Subcutaneous adipose tissue (tissue), 4 donors: ENCODE data around the gene SHISA8. TPM values are rescaled to one million over a fixed set of nuclear protein-coding genes. Genes with fewer than 3 reads are reported as not detected.

Experiments used
- small RNA-seq: library from RNA; depleted of rRNA; stranded (forward); fragments of <200 nt; gene quantifications from one replicate; pipeline ENCODE3, GENCODE V24; 2016
- total RNA-seq, 4 donors: library from RNA; depleted of rRNA; stranded (reverse); fragments of >200 nt; gene quantifications; one replicate each; pipeline ENCODE4 v1.1.0, GENCODE V29; 2016
- TF ChIP-seq, protein P1 (sequence below): fragments of 450-650 bp; IDR thresholded peaks from one replicate; pipeline ENCODE4 v1.5.1; 2016; ENCODE audit warnings: low read depth, mild to moderate bottlenecking, control low read depth, antibody characterized with exemption, moderate library complexity

The SHISA8 gene
- total RNA-seq, 4 donors from 2014 or later, result not detected

DNA sequence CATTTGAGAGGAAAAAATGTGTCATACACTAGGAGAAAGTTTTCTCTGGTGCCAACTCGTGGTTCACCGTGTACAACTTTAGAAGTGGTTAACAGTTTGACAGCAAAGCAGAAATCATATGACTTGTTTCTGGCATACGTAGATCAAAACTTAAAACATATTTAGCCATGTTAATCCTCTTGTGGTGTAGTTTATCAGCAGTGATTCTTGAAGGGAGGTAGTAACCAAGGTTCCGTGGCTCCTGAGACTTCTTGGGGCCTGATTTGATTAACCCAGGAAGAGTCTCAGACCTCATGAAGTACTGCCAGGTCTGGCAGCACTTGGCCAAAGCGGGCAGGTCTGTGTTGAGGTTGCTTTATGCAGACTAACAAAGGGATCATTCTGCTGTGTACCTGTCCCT, 41.5 kb downstream of the SHISA8 start:
- TF ChIP-seq, protein P1, sequence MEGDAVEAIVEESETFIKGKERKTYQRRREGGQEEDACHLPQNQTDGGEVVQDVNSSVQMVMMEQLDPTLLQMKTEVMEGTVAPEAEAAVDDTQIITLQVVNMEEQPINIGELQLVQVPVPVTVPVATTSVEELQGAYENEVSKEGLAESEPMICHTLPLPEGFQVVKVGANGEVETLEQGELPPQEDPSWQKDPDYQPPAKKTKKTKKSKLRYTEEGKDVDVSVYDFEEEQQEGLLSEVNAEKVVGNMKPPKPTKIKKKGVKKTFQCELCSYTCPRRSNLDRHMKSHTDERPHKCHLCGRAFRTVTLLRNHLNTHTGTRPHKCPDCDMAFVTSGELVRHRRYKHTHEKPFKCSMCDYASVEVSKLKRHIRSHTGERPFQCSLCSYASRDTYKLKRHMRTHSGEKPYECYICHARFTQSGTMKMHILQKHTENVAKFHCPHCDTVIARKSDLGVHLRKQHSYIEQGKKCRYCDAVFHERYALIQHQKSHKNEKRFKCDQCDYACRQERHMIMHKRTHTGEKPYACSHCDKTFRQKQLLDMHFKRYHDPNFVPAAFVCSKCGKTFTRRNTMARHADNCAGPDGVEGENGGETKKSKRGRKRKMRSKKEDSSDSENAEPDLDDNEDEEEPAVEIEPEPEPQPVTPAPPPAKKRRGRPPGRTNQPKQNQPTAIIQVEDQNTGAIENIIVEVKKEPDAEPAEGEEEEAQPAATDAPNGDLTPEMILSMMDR, result no peak

DNA sequence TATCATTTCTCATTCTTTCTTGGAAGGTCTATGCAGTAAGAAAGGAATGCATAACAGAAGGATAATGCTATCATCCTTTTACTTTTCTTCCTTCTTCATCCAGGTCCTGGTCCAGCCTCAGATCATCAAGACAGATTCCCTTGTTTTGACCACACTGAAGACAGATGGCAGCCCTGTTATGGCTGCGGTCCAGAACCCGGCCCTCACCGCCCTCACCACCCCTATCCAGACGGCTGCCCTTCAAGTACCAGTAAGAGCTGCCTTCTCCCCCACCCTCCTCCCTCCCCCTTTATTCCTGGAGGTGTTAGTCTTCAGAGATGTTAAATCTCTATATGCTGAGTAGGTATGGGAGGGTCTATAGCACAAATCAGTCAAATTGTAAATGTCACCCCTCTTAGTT, 44.1 kb downstream of the SHISA8 start:
- TF ChIP-seq, protein P1, result no peak

DNA sequence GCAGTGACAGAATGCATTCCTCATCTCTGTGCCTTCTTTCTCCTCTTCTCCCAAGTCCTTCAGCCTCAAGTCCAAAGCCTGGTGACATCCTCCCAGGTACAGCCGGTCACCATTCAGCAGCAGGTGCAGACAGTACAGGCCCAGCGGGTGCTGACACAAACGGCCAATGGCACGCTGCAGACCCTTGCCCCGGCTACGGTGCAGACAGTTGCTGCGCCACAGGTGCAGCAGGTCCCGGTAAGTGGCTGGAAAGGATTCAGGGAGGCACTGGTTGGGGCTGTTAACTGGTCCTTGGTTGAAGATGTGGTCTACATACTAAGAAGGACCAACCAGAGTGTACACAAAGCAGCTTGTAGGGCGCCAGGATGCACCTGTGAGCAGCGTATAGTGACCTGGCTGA, 46.3 kb downstream of the SHISA8 start:
- TF ChIP-seq, protein P1, result no peak

DNA sequence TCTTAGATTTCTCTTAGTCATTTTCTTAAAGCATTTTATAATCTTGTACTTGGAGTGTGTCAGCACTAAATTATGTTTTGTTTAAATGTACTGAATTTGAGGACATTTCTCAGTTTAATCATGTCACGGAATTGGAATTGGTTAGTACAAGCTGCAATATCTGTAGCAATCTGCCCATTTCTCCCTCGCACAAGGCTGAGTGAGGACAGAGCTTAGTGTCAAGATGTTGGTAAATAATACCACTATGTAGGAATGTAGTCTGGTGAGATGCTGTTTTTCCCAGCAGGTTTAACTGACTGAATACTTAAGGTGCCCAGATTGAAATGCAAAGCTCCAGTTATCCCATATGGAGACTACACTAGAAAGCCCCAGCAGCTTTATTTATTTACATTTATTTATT, 51.4 kb downstream of the SHISA8 start:
- TF ChIP-seq, protein P1, result no peak

DNA sequence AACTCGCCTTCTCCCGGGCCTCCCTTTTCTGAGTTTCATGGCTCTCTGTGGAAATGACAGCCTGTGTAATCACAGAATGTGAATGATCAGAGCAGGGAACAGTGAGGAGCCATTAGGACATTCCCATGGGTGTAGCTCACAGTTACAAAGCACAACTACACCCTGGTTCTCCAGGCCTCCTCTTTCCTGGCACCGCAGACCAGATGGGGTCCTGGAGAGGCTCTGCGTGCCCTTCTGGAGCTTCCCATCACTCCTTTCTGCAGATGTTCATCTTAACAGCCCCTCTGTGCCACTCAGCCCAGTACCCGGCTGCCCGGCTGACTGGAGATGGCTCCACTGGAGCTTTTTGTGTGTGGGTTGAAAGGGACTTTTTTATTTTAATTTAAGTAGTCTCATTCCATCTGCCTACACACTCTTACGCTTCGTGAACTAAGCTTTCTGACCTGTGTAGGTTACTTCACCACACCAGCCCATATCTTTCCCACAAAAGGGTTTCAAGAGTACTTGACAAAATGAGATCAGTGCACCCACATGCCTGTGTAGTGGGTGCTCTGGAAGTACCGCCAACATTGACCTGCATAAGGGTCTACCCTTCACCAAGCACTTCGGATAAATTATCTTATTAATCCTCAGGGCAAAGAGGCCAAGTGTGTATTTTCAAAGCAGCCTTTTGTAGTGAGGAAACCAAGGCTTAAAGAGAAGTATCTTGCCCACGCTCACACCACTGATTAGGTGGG, 52.2 kb downstream of the SHISA8 start:
- TF ChIP-seq, protein P1, result no peak

DNA sequence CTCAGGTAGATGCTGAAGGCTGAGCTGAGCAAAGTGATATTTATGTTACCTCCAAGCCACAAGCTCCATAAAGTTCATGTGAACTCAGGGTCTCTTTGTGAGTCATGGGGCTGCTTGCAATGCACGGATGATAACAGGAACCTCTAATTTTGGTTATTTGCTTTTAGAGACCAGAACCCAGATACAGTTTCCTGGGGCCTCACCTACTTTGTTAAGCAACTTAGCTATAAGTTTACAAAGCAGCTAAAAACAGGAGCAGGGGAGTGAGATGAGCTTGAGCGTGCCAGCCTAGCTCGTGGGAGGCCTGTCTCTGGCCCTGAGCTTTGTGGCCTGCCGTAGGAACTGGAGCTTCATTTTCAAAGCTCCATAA, 52.7 kb downstream of the SHISA8 start:
- TF ChIP-seq, protein P1, result no peak

Small RNA genes lying within 50 kb of the gene (small RNA-seq; reads per million reads assigned to genes)
- gene MIR33A, result 1.3 reads per million, percentile 13 among the genes with 10 or more reads in this experiment

Other genes starting within 250 kb of the SHISA8 start
- gene SNU13, start 226.2 kb downstream of the SHISA8 start, total RNA-seq, result 100 to 1,000 TPM in 1 of 4 donors, 10 to 100 TPM in 3; 65.2 to 106 (median 88.6) TPM
- 10 to 100 TPM in 2 of 4 donors, 1 to 10 TPM in 1, under 1 TPM in 1; 0.16 to 13.6 (median 6.3) TPM for gene MEI1, start 215.6 kb downstream of the SHISA8 start, total RNA-seq
- gene CCDC134, start 114.4 kb downstream of the SHISA8 start, total RNA-seq, result 1 to 10 TPM in 3 of 4 donors, under 1 TPM in 1; 0.98 to 5.1 (median 2.6) TPM
- gene SREBF2, start 82.0 kb downstream of the SHISA8 start, total RNA-seq, result 10 to 100 TPM; 21.4 to 28.0 (median 25.3) TPM
- not detected for gene TNFRSF13C, start 11.7 kb upstream of the SHISA8 start, total RNA-seq
- 1 to 10 TPM in 2 of 4 donors, not detected in 2; 2.4 to 3.2 TPM for gene CENPM, start 32.1 kb upstream of the SHISA8 start, total RNA-seq
- under 1 TPM in 3 of 4 donors, not detected in 1; 0.19 to 0.51 (median 0.22) TPM for gene SEPTIN3, start 54.4 kb upstream of the SHISA8 start, total RNA-seq
- gene WBP2NL, start 83.7 kb upstream of the SHISA8 start, total RNA-seq, result 1 to 10 TPM; 1.1 to 1.5 (median 1.3) TPM
- 10 to 100 TPM; 16.2 to 56.1 (median 31.1) TPM for gene NAGA, start 155.7 kb upstream of the SHISA8 start, total RNA-seq
- 10 to 100 TPM in 3 of 4 donors, 1 to 10 TPM in 1; 7.5 to 15.4 (median 12.9) TPM for gene PHETA2, start 159.2 kb upstream of the SHISA8 start, total RNA-seq
- 10 to 100 TPM in 3 of 4 donors, 1 to 10 TPM in 1; 9.3 to 12.7 (median 11.7) TPM for gene SMDT1, start 164.6 kb upstream of the SHISA8 start, total RNA-seq
- 10 to 100 TPM; 51.0 to 81.0 (median 64.9) TPM for gene NDUFA6, start 175.7 kb upstream of the SHISA8 start, total RNA-seq
- gene CYP2D6, start 215.7 kb upstream of the SHISA8 start, total RNA-seq, result 1 to 10 TPM in 1 of 4 donors, under 1 TPM in 1, not detected in 2; 0.51 to 3.0 TPM